ENCODE results near the gene NLRC3.
"Not testable (repeated sequence)": the region's sequence is repeated elsewhere in the genome, so short reads cannot be mapped to it uniquely, and the experiment has no call there.

Gene NLRC3, protein sequence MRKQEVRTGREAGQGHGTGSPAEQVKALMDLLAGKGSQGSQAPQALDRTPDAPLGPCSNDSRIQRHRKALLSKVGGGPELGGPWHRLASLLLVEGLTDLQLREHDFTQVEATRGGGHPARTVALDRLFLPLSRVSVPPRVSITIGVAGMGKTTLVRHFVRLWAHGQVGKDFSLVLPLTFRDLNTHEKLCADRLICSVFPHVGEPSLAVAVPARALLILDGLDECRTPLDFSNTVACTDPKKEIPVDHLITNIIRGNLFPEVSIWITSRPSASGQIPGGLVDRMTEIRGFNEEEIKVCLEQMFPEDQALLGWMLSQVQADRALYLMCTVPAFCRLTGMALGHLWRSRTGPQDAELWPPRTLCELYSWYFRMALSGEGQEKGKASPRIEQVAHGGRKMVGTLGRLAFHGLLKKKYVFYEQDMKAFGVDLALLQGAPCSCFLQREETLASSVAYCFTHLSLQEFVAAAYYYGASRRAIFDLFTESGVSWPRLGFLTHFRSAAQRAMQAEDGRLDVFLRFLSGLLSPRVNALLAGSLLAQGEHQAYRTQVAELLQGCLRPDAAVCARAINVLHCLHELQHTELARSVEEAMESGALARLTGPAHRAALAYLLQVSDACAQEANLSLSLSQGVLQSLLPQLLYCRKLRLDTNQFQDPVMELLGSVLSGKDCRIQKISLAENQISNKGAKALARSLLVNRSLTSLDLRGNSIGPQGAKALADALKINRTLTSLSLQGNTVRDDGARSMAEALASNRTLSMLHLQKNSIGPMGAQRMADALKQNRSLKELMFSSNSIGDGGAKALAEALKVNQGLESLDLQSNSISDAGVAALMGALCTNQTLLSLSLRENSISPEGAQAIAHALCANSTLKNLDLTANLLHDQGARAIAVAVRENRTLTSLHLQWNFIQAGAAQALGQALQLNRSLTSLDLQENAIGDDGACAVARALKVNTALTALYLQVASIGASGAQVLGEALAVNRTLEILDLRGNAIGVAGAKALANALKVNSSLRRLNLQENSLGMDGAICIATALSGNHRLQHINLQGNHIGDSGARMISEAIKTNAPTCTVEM

DNA sequence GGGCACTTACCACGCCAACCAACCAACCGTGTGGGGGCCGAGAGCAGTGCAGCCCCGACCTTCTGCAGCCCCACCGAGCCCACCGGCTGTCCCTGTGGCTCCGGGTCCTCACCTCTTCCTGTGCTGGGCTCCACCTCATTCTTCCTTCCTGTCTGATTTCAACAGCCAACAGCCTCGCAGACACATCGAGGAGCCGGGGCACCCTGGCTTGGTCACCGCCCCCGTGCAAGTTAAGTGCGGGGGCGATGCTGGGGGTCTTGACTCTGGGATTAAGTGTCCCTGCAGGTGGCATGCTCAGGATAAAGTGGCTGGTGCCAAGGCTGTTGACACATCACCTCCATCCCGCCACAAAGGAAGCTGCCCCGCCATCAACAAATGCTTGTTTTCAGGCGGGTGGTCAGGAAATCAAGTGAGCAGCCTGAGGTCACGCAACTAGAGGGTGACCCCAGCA, at the start of gene NLRC3:
Gene NLRC3 (minus strand): TSS at position 102 of the 451 bp plus-strand sequence. CDS start 12,367 bp downstream, outside the sequence.
- DNase-seq (ENCODE audit: low spot score) = no peak

DNA sequence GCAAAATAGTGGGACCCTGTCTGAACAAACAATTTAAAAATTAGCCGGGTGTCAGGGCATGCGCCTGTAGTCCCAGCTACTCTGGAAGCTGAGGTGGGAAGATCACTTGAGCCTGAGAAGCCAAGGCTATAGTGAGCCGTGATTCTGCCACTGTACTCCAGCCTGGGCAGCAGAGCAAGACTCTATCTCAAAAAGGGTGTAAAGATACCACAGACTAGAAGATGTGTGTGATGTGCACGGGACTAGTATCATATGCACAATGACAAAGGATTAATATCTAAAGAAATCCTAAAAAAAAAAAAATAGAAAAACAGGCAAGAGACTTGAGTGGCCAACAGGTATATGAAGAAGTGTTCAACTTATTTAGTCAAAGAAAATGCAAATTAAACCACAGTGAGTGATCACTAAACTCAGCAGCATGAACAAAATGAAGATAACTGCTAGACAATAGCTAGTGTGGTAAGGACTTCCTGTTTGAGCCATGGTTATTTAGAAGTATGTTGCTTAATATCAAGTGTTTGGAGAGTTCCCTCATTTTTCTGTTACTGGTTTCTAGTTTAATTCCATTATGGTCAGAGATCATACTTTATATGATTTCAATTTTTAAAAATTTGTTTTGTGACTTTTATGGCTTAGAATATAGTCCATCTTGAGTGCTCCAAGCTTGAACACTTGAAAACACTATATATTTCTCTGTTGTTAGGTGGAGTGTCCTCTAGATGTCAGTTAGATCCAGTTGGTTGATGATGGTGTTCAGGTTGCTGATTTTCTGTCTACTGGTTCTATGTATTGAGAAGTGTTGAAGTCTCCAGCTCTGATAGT, 48.9 kb upstream of the NLRC3 start:
- no peak for DNase-seq (ENCODE audit: low spot score)

DNA sequence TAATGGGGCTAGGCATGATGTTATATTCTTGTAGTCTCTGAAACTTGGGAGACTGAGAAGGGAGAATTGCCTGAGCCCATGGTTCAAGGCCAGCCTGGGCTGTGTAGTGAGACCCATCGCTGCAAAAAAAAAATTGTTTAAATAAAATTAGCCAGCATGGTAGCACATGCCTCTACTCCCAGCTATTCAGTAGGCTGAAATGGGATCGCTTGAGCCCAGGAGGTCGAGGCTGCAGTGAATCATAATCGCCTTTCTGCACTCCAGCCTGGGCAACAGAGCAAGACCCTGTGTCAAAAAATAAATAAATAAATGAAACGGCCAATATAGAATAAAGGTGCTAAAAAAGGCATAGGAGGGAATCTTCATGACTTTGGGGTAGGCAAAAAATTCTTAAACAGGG, 48.1 kb upstream of the NLRC3 start:
- no peak for DNase-seq (ENCODE audit: low spot score)

DNA sequence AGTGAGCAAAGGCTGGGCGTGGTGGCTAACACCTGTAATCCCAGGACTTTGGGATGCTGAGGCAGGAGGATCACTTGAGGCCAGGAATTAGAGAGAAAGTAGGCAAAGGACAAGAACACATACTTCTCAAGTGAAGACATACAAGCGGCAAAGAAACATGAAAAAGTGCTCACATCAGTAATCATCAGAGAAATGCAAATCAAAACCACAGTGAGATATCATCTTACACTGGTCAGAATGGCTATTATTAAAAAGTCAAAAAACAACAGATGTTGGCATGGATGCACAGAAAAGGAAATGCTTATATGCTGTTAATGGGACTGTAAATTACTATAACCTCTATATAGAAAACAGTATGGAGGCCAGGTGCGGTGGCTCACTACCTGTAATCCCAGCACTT, 46.4 kb upstream of the NLRC3 start:
- no peak for DNase-seq (ENCODE audit: low spot score)

DNA sequence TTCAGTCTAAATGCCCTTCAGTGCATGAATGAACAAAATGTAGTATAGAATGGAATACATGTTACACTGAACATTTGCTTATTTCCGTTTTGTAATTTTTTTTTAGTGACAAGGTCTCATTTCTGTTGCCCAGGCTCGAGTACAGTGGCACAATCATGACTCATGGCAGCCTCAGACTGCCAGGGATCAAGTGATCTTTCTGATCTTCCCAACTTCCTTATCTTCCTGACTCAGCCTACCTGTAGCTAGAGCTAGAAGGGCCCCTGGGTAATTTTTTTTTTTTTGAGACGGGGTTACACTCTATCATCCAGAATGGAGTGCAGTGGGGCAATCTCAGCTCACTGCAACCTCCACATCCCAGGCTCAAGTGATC, 41.6 kb upstream of the NLRC3 start:
- no peak for DNase-seq (ENCODE audit: low spot score)

DNA sequence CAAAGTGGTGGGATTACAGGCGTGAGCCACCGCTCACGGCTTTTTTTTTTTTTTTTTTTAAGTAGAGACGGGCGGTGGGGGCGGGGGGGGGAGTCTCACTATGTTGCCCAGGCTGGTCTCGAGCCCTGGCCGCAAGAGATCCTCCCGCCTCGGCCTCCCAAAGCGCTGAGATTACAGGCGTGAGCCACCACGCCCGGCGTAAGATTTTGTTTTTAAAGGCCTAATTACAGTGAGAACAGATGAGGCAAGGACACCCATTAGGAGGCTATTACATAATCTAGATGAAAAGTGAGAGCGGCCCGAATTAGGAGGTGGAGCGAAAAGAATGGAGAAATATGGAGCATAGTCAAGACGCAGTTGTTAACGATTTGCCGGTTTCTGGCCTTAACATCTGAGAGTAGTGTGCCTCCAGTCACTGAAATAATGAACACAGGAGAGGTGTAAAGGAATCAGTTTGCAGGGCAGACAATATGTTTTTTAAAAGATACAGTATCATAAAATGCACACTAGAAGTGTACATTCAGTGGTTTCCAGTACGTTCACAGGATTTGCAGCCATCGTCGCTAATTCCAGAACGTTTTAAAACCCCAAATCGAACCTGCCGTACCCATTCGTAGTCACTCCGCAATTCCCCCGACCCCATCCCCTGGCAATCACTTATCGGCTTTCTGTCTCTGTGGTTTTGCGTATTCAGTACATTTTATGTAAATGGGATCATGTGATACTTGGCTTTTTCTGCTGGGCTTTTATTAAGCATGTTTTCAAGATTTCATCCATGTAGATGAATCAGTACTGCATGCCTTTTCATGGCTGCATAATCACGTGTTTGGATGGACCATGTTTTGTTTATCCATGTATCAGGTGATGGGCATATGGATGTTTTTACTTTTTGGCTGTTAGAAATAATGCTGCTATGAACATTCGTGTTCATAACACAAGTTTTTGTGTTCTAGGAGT, 35.6 kb upstream of the NLRC3 start:
- no peak for DNase-seq (ENCODE audit: low spot score)

DNA sequence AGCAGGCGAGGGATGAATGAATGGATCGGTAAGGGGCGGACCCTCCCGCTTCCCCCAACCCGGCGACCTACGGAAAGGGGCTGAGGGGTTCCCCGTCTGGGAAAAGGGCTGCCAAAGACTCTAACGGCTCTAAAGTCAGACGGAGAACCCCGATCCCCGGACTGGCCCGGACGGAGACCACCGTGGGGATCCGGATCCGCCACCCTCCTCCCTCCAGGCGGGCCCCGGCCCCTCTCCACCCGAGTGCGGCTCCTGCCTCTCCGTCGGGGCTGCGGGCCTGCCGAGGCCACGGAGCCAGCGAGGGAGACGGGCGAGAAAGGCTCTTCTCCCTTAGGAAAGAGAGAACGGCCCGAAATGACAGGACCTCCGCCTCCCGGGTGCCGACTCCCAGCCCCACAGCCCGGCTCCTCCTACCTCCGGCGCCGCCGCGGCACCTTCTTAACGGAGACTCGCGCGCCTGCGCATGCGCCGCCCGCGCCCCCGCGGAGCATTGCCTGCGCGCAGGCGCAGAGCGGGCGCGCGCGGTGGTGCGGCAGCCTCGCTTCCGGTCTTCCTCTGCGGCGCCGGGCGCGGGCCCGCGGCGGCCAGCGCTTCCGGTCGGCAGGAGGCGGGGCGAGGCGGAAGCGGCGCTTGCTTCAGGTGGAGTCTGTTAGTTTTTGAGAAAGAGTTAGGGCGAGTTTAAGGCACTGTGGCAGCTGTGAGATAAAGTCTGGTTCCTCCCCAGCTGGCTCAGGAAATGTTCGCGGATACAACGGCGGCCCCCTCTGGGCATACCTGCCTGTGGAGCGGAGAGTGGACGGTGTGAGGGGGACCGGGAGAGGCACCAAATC, 34.2 kb upstream of the NLRC3 start, which contains the start of gene SLX4:
Gene SLX4 (minus strand): TSS at position 461 of the 830 bp plus-strand sequence. CDS start 2,642 bp downstream, outside the sequence.
- DNase-seq (ENCODE audit: low spot score) = peak; percentile 95

DNA sequence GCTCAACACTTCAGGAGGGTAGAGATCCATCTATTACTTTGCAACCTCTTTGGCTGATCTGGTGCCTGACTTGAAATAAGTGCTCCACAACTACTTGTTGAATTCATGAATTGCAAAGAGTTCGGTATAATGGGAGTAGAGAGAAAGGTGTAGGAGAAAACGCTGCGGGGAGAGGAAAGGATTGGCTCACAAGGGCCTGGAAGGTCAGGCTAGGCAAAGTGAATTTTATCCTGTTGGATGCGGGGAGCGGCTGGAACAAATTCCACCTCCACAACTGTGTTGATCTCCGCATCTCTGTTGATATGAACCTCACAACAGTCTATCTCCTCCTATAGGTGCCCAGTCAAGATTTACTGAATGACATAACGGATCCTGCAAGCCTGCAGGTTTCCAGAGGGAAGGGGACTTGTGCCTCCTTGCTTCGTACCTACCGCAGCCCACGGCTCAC, 33.5 kb upstream of the NLRC3 start:
- DNase-seq (ENCODE audit: low spot score) = peak; percentile 47

DNA sequence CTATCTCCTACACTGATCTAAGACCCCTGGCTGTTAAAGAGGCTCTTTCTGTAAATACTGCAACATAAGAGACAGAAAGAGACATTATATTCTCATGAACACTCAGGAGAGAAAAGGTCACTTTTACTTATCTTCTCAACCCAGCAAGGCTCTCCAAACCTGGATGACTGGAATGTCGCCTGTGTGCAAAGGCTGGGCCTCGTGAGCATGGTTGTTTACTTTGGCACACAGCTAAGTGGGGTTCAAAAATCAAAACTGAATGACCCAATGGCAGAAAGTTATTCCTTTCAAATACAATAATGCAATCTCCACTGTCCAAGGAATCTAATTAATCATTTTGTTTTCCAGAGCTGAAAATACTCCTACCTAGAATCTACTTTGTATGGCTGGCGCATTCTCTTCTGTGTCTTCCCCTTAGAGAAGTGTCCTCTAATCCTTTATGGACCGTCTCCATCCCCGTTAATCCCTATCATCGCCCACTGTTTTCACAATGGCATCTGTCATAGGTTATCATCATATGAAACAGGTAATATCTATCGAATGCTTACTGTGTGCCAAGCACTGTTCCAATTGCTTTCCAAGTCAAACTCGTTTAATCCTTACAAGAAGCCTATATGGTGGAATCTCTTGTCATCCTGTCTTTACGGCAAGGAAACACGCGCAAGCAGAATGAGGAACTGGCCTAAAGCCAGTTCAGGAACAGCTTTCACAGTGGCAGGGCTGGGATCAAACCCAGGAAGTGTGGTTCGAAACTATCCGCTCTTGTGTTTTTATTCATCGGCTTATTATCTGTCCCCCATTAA, 32.9 kb upstream of the NLRC3 start:
- no peak for DNase-seq (ENCODE audit: low spot score)

DNA sequence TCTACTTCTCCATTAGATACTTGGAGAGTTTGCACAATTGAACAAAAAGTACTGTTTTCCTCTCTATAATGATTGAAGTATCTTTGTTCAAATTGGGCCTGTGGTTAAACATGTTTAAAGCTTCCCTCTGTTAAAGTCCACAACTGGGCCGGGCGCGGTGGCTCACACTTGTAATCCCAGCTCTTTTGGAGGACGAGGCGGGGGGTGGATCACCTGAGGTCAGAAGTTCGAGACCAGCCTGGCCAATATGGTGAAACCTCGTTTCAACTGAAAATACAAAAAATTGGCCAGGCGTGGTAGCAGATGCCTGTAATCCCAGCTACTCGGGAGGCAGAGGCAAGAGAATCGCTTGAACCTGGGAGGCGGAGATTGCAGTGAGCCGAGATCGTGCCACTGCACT, 31.8 kb upstream of the NLRC3 start:
- DNase-seq (ENCODE audit: low spot score) = not testable (repeated sequence)

DNA sequence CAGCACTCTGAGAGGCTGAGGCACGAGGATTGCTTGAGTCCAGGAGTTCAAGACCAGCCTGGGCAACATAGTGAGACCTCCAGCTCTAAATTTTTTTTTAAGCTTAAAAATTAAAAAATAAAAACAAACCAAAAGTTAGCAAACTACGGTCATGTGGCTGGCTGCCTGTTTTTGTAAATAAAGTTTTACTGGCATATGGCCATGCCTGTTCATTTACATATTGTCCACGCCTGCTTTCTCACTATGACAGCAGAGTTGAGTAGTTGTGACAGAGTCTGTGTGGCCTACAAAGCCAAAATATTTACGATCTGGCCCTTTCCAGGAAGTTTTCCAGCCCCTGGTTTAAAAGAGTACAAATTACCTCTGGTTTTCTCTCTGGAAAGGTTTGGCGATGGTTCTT, 30.9 kb upstream of the NLRC3 start:
- no peak for DNase-seq (ENCODE audit: low spot score)

DNA sequence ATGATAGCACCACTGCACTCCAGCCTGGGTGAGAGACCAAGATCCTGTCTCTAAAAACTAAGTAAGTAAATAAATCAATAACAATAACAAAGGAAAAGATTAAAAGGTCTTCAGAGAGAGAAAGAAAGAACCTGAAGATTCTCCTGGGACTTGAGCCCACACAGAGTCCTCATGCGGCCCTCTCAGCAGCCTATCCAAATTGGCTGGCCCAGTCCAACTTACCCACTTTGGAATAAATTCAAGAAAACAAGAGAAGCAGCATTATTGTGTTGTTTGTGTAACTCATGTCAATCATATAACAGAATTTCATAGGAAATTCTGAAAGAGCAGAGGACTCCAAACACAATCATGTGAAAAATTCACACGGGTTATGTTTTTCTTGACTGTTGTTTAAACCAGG, 30.4 kb upstream of the NLRC3 start:
- no peak for DNase-seq (ENCODE audit: low spot score)

DNA sequence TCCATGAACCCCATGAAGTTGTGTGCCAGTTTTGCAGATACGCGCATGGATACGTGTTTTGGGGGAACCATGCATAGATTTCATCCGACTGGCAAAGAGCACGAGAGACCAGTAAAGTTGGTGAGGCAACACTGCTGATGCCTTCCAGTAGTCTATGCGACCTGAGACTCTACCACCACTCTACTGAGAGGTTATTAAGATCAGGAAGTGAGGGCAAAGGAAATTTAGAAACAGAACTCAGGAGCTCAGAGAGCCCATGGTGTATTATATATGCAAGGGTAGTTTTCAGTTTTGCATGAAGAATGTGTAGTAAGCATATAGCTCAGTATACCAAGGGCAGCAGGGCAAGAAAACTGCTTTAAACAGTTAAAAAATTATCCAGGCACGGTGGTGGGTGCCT, 30.0 kb upstream of the NLRC3 start:
- no peak for DNase-seq (ENCODE audit: low spot score)

DNA sequence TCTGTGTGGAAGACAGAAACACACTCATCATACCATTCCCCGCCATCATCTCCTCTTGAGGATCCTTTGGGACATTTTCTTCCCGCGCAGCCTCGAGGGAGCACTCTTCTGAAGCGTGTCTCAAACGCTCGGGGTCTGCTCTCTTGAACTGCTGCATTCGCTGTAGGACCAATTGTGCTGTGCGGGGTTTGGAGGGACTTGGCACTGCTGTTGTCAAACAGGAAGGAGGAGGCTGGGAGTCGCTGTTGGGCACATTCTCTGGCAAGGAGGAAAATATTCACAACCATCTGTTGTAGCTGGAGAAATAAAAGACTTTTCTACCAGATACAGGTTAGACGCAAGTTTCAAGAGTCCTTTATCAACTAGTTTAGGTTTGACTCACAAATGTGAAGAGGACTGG, 29.2 kb upstream of the NLRC3 start:
- no peak for DNase-seq (ENCODE audit: low spot score)

DNA sequence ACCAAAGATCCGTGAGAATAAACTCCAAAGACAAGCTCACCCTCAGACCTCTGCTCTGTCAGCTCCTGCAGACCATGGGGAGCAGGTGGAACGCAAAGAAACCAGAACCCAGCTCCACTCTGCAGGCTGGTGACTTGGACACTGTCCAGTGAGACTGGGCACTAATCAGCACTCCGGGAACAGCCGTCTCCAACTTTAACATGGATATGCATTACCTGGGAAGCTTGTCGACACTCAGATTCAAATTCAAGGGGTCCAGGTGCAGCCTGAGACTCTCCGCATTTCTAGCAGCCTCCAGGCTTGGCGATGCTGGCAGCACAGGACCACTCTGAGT, 25.1 kb upstream of the NLRC3 start:
- DNase-seq (ENCODE audit: low spot score) = no peak

DNA sequence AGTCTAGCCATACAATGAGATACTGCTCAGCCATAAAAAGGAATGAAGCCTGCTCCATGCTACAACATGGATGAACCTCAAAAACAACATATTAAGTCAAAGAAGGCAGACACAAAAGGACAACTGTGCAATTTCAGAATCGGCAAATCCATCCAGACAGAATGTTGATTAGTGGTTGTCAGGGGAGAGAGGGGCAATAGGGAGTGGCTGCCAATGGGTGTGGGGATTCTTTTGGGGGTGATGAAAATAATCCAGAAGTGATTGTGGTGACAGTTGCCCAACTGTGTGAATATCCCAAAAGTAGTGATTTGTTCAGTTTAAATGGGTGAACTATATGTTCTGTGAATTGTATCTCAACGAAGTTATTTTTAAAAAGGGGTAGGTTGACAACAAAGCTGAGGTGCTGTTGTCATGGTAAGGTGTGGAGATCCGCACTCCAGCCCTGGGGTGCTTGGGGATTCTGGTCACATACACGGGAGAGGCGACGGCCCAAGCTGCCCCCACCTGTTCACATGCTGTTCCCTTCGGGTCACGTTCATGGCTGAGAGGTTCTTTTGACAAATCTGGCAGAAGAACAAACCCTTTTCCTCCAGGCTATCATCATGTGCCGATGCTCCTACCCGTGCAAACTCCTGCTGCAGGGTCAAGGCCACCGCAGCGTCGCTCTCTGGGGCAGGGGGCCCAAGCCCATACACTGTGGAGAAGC, 24.6 kb upstream of the NLRC3 start:
- DNase-seq (ENCODE audit: low spot score) = no peak

DNA sequence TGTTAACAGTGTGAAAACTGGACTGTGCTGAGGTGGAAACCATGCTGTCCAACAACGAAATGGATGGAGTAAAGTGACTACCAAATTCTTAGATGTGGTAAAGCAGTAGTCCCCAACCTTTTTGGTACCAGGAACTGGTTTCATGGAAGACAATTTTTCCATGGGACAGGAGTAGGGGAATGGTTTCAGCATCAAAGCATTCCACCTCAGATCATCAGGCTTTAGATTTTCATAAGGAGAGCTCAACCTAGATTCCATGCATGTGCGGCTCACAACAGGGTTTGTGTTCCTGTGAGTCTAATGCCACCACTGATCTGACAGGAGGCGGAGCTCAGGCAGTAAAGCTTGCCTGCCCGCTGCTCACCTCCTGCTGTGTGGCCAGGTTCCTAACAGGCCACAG, 22.7 kb upstream of the NLRC3 start:
- peak; percentile 2 for DNase-seq (ENCODE audit: low spot score)

DNA sequence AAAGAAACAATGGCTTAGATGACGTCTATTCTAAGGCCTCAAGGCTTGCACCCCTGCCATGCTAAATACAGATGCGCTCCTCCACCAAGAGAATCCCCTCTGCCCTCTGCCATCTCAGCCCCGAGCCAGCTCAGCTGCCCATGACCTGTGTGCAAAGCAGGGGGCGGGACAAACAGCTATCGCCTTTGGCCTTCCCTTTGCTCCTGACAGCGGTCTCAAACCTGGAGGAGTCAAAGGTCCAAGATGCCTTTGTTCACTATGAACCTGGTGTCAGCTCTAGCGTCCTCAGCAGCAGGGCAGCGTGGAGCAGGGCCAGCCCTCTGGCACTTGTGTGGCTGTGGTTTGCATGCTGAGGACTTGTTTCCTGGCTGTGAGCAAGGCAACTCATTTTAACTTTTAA, 21.9 kb upstream of the NLRC3 start:
- DNase-seq (ENCODE audit: low spot score) = peak; percentile 2

Measured in HuH-7.5 (cell line).